Measurements from ENCODE around the gene TECR.
A peak's percentile ranks its signal among the peaks of the same experiment; 100 is the strongest.

The TECR gene

GRCh38 chr19:14515501-14516047, 13.8 kb upstream of the TECR start:
- H3K9ac ChIP-seq (ENCODE audit: low read depth, low read length, poor library complexity, severe bottlenecking): peak overlapping the region; percentile 92
- H3K4me2 ChIP-seq (ENCODE audit: low read depth, low read length, poor library complexity, severe bottlenecking): peak overlapping the region; percentile 99

GRCh38 chr19:14516048-14516534, 13.3 kb upstream of the TECR start:
- Histone ChIP-seq H3K9me3 (ENCODE audit: insufficient read depth, low read depth, low read length) (no peaks in the 10 kb centered on the region), H3K27me3 (ENCODE audit: insufficient read depth, low read length, poor library complexity, severe bottlenecking) (no peaks in the 10 kb centered on the region), H3K9me2 (replicated peaks; ENCODE audit: low read depth, low read length) (no peaks in the 10 kb centered on the region), H3K79me2 (ENCODE audit: insufficient read depth, low read length) (peaks cover 52% of the 10 kb centered on the region), H3K9ac (ENCODE audit: low read depth, low read length, poor library complexity, severe bottlenecking) (peak overlapping the region; percentile 92), H3K4me1 (ENCODE audit: insufficient read depth, low read length, poor library complexity, severe bottlenecking) (peaks cover 61% of the 10 kb centered on the region), H3F3A (ENCODE audit: low read depth) (peaks cover 4% of the 10 kb centered on the region; the same call in 1 of the 2 replicates), H3K4me2 (ENCODE audit: low read depth, low read length, poor library complexity, severe bottlenecking) (peak overlapping the region; percentile 99), H2AFZ (ENCODE audit: low read length) (no peak overlapping the region), H4K20me1 (ENCODE audit: insufficient read depth, low read length, poor library complexity, severe bottlenecking) (peaks cover 40% of the 10 kb centered on the region), H3K4me3 (ENCODE audit: low read length, poor library complexity, severe bottlenecking) (peak overlapping the region; percentile 90), H3K36me3 (ENCODE audit: insufficient read depth, low read length) (peaks cover 32% of the 10 kb centered on the region; the same call in 1 of the 2 replicates)
- TF ChIP-seq CTCF (conservative IDR thresholded peaks at IDR 0.05; ENCODE audit: low read length): peak; percentile 37; the same call in 1 of the 2 replicates
- TF ChIP-seq EZH2phosphoT487 (IDR thresholded peaks at IDR 0.05; ENCODE audit: borderline replicate concordance): no peak

More at GRCh38 chr19:14515501-14516047, 13.8 kb upstream of the TECR start:
- H2AFZ ChIP-seq (ENCODE audit: low read length): no peak overlapping the region
- TF ChIP-seq EZH2phosphoT487 (IDR thresholded peaks at IDR 0.05; ENCODE audit: borderline replicate concordance): no peak
- no peak for TF ChIP-seq CTCF (conservative IDR thresholded peaks at IDR 0.05; ENCODE audit: low read length)
- H3K36me3 ChIP-seq (ENCODE audit: insufficient read depth, low read length): peaks cover 32% of the 10 kb centered on the region; the same call in 1 of the 2 replicates
- peaks cover 4% of the 10 kb centered on the region; the same call in 1 of the 2 replicates for H3F3A ChIP-seq (ENCODE audit: low read depth)
- H3K27me3 ChIP-seq (ENCODE audit: insufficient read depth, low read length, poor library complexity, severe bottlenecking): no peaks in the 10 kb centered on the region
- no peaks in the 10 kb centered on the region for H3K9me3 ChIP-seq (ENCODE audit: insufficient read depth, low read depth, low read length)
- peaks cover 52% of the 10 kb centered on the region for H3K79me2 ChIP-seq (ENCODE audit: insufficient read depth, low read length)
- peak overlapping the region; percentile 90 for H3K4me3 ChIP-seq (ENCODE audit: low read length, poor library complexity, severe bottlenecking)
- no peaks in the 10 kb centered on the region for H3K9me2 ChIP-seq (replicated peaks; ENCODE audit: low read depth, low read length)
- peaks cover 61% of the 10 kb centered on the region for H3K4me1 ChIP-seq (ENCODE audit: insufficient read depth, low read length, poor library complexity, severe bottlenecking)
- H4K20me1 ChIP-seq (ENCODE audit: insufficient read depth, low read length, poor library complexity, severe bottlenecking): peaks cover 40% of the 10 kb centered on the region

DNA sequence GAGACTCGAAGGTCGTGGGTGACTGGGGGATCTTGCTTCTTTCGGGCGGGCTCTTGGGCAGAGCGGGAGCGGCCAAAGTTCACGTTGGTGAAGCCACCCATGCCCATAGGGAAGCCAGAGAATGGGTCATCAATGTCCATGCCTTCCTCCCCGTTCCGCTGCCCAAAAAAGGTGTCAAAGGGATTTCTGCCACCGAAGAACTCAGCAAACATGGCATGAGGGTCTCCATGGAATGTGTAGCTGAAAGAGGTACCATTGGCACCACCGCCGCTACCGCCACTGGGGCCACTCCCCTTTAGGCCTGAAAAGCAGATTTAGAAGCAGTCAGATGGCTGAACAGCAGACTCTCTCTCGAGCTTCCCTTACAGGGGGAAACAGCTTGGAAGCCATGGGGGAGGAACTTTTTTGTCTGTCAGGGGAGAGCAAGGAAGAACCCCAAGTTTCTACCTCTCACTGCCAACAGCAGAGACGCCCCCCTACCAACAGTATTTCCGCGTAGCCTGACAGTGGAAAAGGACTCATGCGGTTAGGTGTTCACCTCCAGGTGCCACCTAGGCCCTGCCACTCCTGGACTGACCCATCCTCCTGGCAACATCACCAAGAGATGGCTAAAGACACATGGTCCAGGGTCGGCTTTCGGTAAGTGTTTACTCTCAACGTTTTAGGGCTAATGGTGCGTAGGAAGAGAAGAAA, 12.5 kb upstream of the TECR start:
- Histone ChIP-seq H2AFZ (ENCODE audit: low read length) (no peak overlapping the region), H3K9me2 (replicated peaks; ENCODE audit: low read depth, low read length) (no peaks in the 10 kb centered on the region), H3K4me2 (ENCODE audit: low read depth, low read length, poor library complexity, severe bottlenecking) (peak overlapping the region; percentile 99), H3K36me3 (ENCODE audit: insufficient read depth, low read length) (peaks cover 32% of the 10 kb centered on the region; the same call in 1 of the 2 replicates), H3K9ac (ENCODE audit: low read depth, low read length, poor library complexity, severe bottlenecking) (peak overlapping the region; percentile 92), H3K9me3 (ENCODE audit: insufficient read depth, low read depth, low read length) (no peaks in the 10 kb centered on the region), H3K27me3 (ENCODE audit: insufficient read depth, low read length, poor library complexity, severe bottlenecking) (no peaks in the 10 kb centered on the region), H3K4me1 (ENCODE audit: insufficient read depth, low read length, poor library complexity, severe bottlenecking) (peaks cover 61% of the 10 kb centered on the region), H3K79me2 (ENCODE audit: insufficient read depth, low read length) (peaks cover 52% of the 10 kb centered on the region), H3F3A (ENCODE audit: low read depth) (0 out of 2 replicates have a peak, but pooled peaks cover 4% of the 10 kb centered on the region), H4K20me1 (ENCODE audit: insufficient read depth, low read length, poor library complexity, severe bottlenecking) (peaks cover 40% of the 10 kb centered on the region), H3K4me3 (ENCODE audit: low read length, poor library complexity, severe bottlenecking) (peak overlapping the region; percentile 90)
- TF ChIP-seq EZH2phosphoT487 (IDR thresholded peaks at IDR 0.05; ENCODE audit: borderline replicate concordance) (no peak), CTCF (conservative IDR thresholded peaks at IDR 0.05; ENCODE audit: low read length) (no peak)

All from Loucy (cell line).